Esophagus squamous epithelium (tissue), 4 donors: ENCODE measurements around the gene SLCO1B1.

Source experiments
- POLR2A ChIP-seq, 4 donors: fragments of 450-650 bp; IDR thresholded peaks; one replicate each; pipeline ENCODE4 v1.6.1; 2017; ENCODE audit warnings: antibody characterized with exemption in 4 of 4, mild to moderate bottlenecking in 4 of 4, moderate library complexity in 3 of 4
- TF ChIP-seq, protein P1 (sequence below), 6 experiments: fragments of 450-650 bp in 4 of 6; fragments of 200-600 bp in 2 of 6; sonication (generic) in 2 of 6; IDR thresholded peaks; one replicate each; pipeline ENCODE4 v1.5.1; 2016 to 2019; ENCODE audit warnings: antibody characterized with exemption in 6 of 6, mild to moderate bottlenecking in 4 of 6, moderate library complexity in 4 of 6

DNA sequence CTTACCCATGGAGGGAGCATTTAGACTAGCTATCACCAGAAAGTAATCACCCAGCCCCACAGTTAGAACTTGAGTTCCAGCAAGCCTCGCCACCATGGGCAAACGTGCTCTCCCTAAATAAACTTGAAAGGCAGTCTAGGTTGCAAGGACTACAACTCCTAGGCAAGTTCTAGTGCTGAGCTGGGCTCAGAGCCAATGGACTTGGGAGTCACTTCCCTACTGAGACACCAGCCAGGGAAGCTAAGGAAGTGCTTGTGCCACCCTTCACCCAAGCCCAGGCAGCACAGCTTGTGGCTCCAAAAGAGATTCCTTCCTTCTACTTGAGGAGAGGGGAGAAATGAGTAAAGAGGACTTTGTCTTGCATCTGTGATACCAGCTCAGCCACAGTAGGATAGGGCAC is 145.8 kb downstream of the SLCO1B1 start:
- TF ChIP-seq, protein P1, sequence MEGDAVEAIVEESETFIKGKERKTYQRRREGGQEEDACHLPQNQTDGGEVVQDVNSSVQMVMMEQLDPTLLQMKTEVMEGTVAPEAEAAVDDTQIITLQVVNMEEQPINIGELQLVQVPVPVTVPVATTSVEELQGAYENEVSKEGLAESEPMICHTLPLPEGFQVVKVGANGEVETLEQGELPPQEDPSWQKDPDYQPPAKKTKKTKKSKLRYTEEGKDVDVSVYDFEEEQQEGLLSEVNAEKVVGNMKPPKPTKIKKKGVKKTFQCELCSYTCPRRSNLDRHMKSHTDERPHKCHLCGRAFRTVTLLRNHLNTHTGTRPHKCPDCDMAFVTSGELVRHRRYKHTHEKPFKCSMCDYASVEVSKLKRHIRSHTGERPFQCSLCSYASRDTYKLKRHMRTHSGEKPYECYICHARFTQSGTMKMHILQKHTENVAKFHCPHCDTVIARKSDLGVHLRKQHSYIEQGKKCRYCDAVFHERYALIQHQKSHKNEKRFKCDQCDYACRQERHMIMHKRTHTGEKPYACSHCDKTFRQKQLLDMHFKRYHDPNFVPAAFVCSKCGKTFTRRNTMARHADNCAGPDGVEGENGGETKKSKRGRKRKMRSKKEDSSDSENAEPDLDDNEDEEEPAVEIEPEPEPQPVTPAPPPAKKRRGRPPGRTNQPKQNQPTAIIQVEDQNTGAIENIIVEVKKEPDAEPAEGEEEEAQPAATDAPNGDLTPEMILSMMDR (IDR thresholded peaks at IDR 0.05): no peak
- TF ChIP-seq POLR2A (IDR thresholded peaks at IDR 0.05): no peak
